IMR-90 (cell line): Measurements from ENCODE around the gene FAF1. TPM values are rescaled to one million over a fixed set of nuclear protein-coding genes. Genes with fewer than 3 reads are reported as not detected.

ENCODE experiments used
- ATAC-seq: fragments of 200-7000 bp; cut with Tn5 transposase; 2 replicates; pipeline ENCODE4 v1.9.1; 2020; ENCODE audit warnings: low read depth, mild to moderate bottlenecking, moderate library complexity
- BruUV-seq: library from RNA; stranded (reverse); fragments of 400-500 nt; replicated peaks from 2 replicates; lab custom pipeline; 2021; lab: Mats Ljungman, UMichigan
- CTCF ChIA-PET: fragments of 300-600 bp; formaldehyde crosslinking; extraction: SDS; loops from one replicate; lab custom pipeline; 2021; ENCODE audit warnings: antibody characterized with exemption; lab: Yijun Ruan, JAX
- POLR2A ChIA-PET: fragments of 300-600 bp; sonication (Branson Sonifier 250); formaldehyde crosslinking; loops from one replicate; lab custom pipeline; 2022; ENCODE audit warnings: antibody characterized with exemption; ENCODE audit not compliant: unreplicated experiment; lab: Charles Lee
- DNase-seq: peaks from one replicate; pipeline ENCODE4 v3.0.0; 2013
- H2AFZ ChIP-seq: replicated peaks from 2 replicates; pipeline ENCODE3; 2013; ENCODE audit warnings: low read length, mild to moderate bottlenecking; ENCODE audit not compliant: poor library complexity
- H2AK5ac ChIP-seq: 2 replicates; pipeline ENCODE4 v1.6.1; 2013; ENCODE audit warnings: low read depth, low read length, inconsistent platforms
- H2AK9ac ChIP-seq: replicated peaks from 2 replicates; pipeline ENCODE3; 2013; ENCODE audit warnings: mild to moderate bottlenecking, low read depth, low read length, moderate library complexity; ENCODE audit not compliant: poor library complexity
- H2BK120ac ChIP-seq: 2 replicates; pipeline ENCODE4 v1.6.1; 2013; ENCODE audit warnings: low read depth, low read length, inconsistent platforms
- H2BK15ac ChIP-seq: 3 replicates; pipeline ENCODE4 v1.6.1; 2013; ENCODE audit warnings: low read depth, low read length, inconsistent platforms
- H2BK20ac ChIP-seq: 2 replicates; pipeline ENCODE4 v1.6.1; 2013; ENCODE audit warnings: low read depth, mild to moderate bottlenecking, inconsistent platforms, low read length, moderate library complexity
- H2BK5ac ChIP-seq: 2 replicates; pipeline ENCODE4 v1.6.1; 2013; ENCODE audit warnings: mild to moderate bottlenecking, low read depth, low read length, inconsistent platforms; ENCODE audit not compliant: poor library complexity, severe bottlenecking
- H3K14ac ChIP-seq: replicated peaks from 2 replicates; pipeline ENCODE4 v1.6.1; 2013; ENCODE audit warnings: low read depth, low read length, inconsistent platforms
- H3K18ac ChIP-seq: 2 replicates; pipeline ENCODE4 v1.6.1; 2013; ENCODE audit warnings: low read depth, low read length, control low read depth
- H3K23ac ChIP-seq: 2 replicates; pipeline ENCODE4 v1.6.1; 2013; ENCODE audit warnings: low read depth, low read length, inconsistent platforms
- H3K27ac ChIP-seq: 2 replicates; pipeline ENCODE4 v1.5.1; 2013; ENCODE audit warnings: mild to moderate bottlenecking, control low read depth, low read length; ENCODE audit not compliant: insufficient read depth
- H3K27me3 ChIP-seq: 2 replicates; pipeline ENCODE4 v1.6.1; 2013; ENCODE audit warnings: low read length; ENCODE audit not compliant: control insufficient read depth, insufficient read depth
- H3K36me3 ChIP-seq: 2 replicates; pipeline ENCODE4 v1.6.1; 2013; ENCODE audit warnings: low read length, mixed read lengths; ENCODE audit not compliant: control insufficient read depth, insufficient read depth
- H3K4ac ChIP-seq: 2 replicates; pipeline ENCODE4 v1.6.1; 2013; ENCODE audit warnings: low read depth, low read length, inconsistent platforms
- H3K4me1 ChIP-seq: 2 replicates; pipeline ENCODE4 v1.6.1; 2013; ENCODE audit warnings: low read length, mixed read lengths; ENCODE audit not compliant: control insufficient read depth, insufficient read depth
- H3K4me2 ChIP-seq: 2 replicates; pipeline ENCODE4 v1.6.1; 2013; ENCODE audit warnings: low read depth, mild to moderate bottlenecking, control low read depth, low read length, moderate library complexity
- H3K4me3 ChIP-seq: 2 replicates; pipeline ENCODE4 v1.5.1; 2013; ENCODE audit warnings: low read depth, mild to moderate bottlenecking, control low read depth, low read length, moderate library complexity; ENCODE audit not compliant: insufficient read depth
- H3K56ac ChIP-seq: 2 replicates; pipeline ENCODE4 v1.6.1; 2013; ENCODE audit warnings: low read length, inconsistent platforms; ENCODE audit not compliant: insufficient read depth; ENCODE audit errors: extremely low read depth
- H3K79me1 ChIP-seq, 2 experiments: 2 replicates each; pipeline ENCODE4 v1.6.1; 2013; ENCODE audit warnings: low read length in 2 of 2, inconsistent platforms in 1 of 2, low read depth in 1 of 2
- H3K9ac ChIP-seq: 2 replicates; pipeline ENCODE4 v1.6.1; 2013; ENCODE audit warnings: low read depth, low read length, control low read depth
- H3K9me1 ChIP-seq: 2 replicates; pipeline ENCODE4 v1.6.1; 2013; ENCODE audit warnings: low read length, inconsistent platforms; ENCODE audit not compliant: insufficient read depth
- H3K9me3 ChIP-seq: 2 replicates; pipeline ENCODE4 v1.6.1; 2013; ENCODE audit warnings: low read length; ENCODE audit not compliant: control insufficient read depth, insufficient read depth
- H4K20me1 ChIP-seq: 2 replicates; pipeline ENCODE4 v1.6.1; 2013; ENCODE audit warnings: low read length, inconsistent platforms; ENCODE audit not compliant: insufficient read depth
- H4K5ac ChIP-seq: 2 replicates; pipeline ENCODE4 v1.6.1; 2013; ENCODE audit warnings: mild to moderate bottlenecking, low read depth, low read length, control low read depth
- H4K8ac ChIP-seq, 2 experiments: 2 replicates each; pipeline ENCODE4 v1.6.1; 2013; ENCODE audit warnings: low read depth in 2 of 2, low read length in 2 of 2, control low read depth in 1 of 2, inconsistent platforms in 1 of 2
- H4K91ac ChIP-seq: 2 replicates; pipeline ENCODE4 v1.6.1; 2013; ENCODE audit warnings: low read depth, low read length, inconsistent platforms; ENCODE audit not compliant: insufficient read depth
- CEBPB ChIP-seq: IDR thresholded peaks from 2 replicates; pipeline ENCODE4 v1.6.1; 2012; ENCODE audit warnings: low read depth, low read length, improper control_type of control experiment
- CHD1 ChIP-seq: IDR thresholded peaks from 2 replicates; pipeline ENCODE4 v1.6.1; 2012; ENCODE audit warnings: low read depth, low read length, improper control_type of control experiment
- CTCF ChIP-seq: conservative IDR thresholded peaks from 2 replicates; pipeline ENCODE4 v1.5.1; 2012; ENCODE audit warnings: mild to moderate bottlenecking, low read depth, low read length, improper control_type of control experiment
- ELK1 ChIP-seq: fragments of 150-350 bp; IDR thresholded peaks from 2 replicates; pipeline ENCODE4 v1.6.1; 2016; ENCODE audit warnings: low read depth, mild to moderate bottlenecking, low read length, moderate library complexity, borderline replicate concordance
- FOS ChIP-seq: fragments of 150-350 bp; IDR thresholded peaks from 2 replicates; pipeline ENCODE4 v1.6.1; 2016; ENCODE audit warnings: low read depth, low read length
- MAFK ChIP-seq: IDR thresholded peaks from 2 replicates; pipeline ENCODE4 v1.6.1; 2012; ENCODE audit warnings: low read depth, low read length, improper control_type of control experiment
- MXI1 ChIP-seq: IDR thresholded peaks from 2 replicates; pipeline ENCODE4 v1.6.1; 2012; ENCODE audit warnings: low read depth, mild to moderate bottlenecking, low read length, moderate library complexity, borderline replicate concordance
- RAD21 ChIP-seq: IDR thresholded peaks from 2 replicates; pipeline ENCODE4 v1.6.1; 2012; ENCODE audit warnings: low read length, improper control_type of control experiment
- SMC3 ChIP-seq: fragments of 150-350 bp; IDR thresholded peaks from 2 replicates; pipeline ENCODE4 v1.6.1; 2016; ENCODE audit warnings: low read depth, mild to moderate bottlenecking, antibody characterized with exemption, low read length, moderate library complexity
- WGBS, 2 experiments: methylation state at CpG; one replicate each; pipeline versions ENCODE4 v1.1.5 to v1.1.7; 2013; ENCODE audit warnings: missing lambda C conversion rate in 2 of 2; ENCODE audit not compliant: insufficient read length in 1 of 2; ENCODE audit errors: extremely low coverage in 2 of 2; 5-methylcytosine and 5-hydroxymethylcytosine counted together
- dilution Hi-C: fragments of 300-500 bp; cut with HindIII; formaldehyde crosslinking; loops from one replicate; pipeline ENCODE4 v1.14.3; 2018; ENCODE audit warnings: low sequenced_read_pairs; ENCODE audit not compliant: unreplicated experiment
- in situ Hi-C: fragments of 300-500 bp; cut with MboI; formaldehyde crosslinking; loops from 3 replicates; pipeline ENCODE4 v1.14.3; 2019; ENCODE audit warnings: low sequenced_read_pairs, inconsistent platforms, mixed read lengths
- intact Hi-C: fragments of 100-400 bp; cut with micrococcal nuclease; formaldehyde crosslinking; loops from 2 replicates; pipeline ENCODE4 v1.10.0; 2022
- polyA plus RNA-seq, 3 experiments: library from polyadenylated mRNA; depleted of rRNA; stranded (reverse); fragments of >200 nt; gene quantifications; 2 replicates each; pipeline ENCODE4 v1.2.3, GENCODE V29; 2012; ENCODE audit warnings: low replicate concordance in 1 of 3
- total RNA-seq: library from RNA; depleted of rRNA; stranded (reverse); fragments of >200 nt; gene quantifications from 2 replicates; pipeline ENCODE4 v1.2.3, GENCODE V29; 2012

The FAF1 gene
- total and polyA plus RNA-seq, 2 of the 4 experiments (the other 2 are of a cell fraction), result 18.8 to 72.9 TPM

- no peaks in the 10 kb centered on the region for H3K36me3 ChIP-seq
- H3K4me3 ChIP-seq, result 0 out of 2 replicates have a peak overlapping the region, but pooled peaks have one; percentile 18
- H3K18ac ChIP-seq, result no peak overlapping the region
- H4K91ac ChIP-seq, result no peak overlapping the region
- no peak overlapping the region for H2BK5ac ChIP-seq
- H3K79me1 ChIP-seq, result no peaks in the 10 kb centered on the region
- intact Hi-C loops (no loop called here), in situ Hi-C loops (no loop called here), dilution Hi-C loops (no loop called here)
- DNase-seq, result no peak
- H3K4me2 ChIP-seq, result peak overlapping the region; percentile 80
- H2AK5ac ChIP-seq, result no peak overlapping the region
- no peak overlapping the region for H2BK20ac ChIP-seq
- TF ChIP-seq FOS (no peak), RAD21 (no peak), ELK1 (no peak), MXI1 (no peak), SMC3 (no peak), CEBPB (no peak), MAFK (no peak), CHD1 (no peak), CTCF (no peak)
- H2AFZ ChIP-seq, result peak overlapping the region; percentile 18
- POLR2A ChIA-PET, result interaction anchor here (0.6 kb wide), 1 partner anchor 57 kb away, joined by 3 read pairs; no protein-coding TSS in a partner anchor
- H3K23ac ChIP-seq, result peak overlapping the region; percentile 10; the same call in 1 of the 2 replicates
- H3K56ac ChIP-seq, result no peak overlapping the region
- CTCF ChIA-PET, result interaction anchor here (0.7 kb wide), 2 partner anchors 9 to 317 kb away, joined by 3 to 4 read pairs; no protein-coding TSS in a partner anchor
- no peak overlapping the region for H4K8ac ChIP-seq
- H3K9me1 ChIP-seq, result peaks cover 12% of the 10 kb centered on the region
- 0 out of 2 replicates have a peak, but pooled peaks cover 20% of the 10 kb centered on the region for H4K20me1 ChIP-seq
- no peak overlapping the region for H2BK120ac ChIP-seq
- no peak overlapping the region for H4K5ac ChIP-seq
- peaks cover 93% of the 10 kb centered on the region for H3K27me3 ChIP-seq
- WGBS, 2 experiments, result 2% methylated on average over 7 of the region's 35 CpGs; no CpG with 5 or more reads in 1 of the 2 experiments
- H3K9me3 ChIP-seq, result peaks cover 10% of the 10 kb centered on the region
- H2BK15ac ChIP-seq, result no peak overlapping the region
- no peak overlapping the region for H2AK9ac ChIP-seq
- H3K4ac ChIP-seq, result no peak overlapping the region
- H3K14ac ChIP-seq, result no peak overlapping the region
- no TSS peak for BruUV-seq
- no peak overlapping the region for H3K9ac ChIP-seq
- ATAC-seq, result no peak
- H3K27ac ChIP-seq, result no peak overlapping the region
- H3K4me1 ChIP-seq, result no peaks in the 10 kb centered on the region; the same call in 1 of the 2 replicates
Observed at GRCh38 chr1:50424045-50424883, 535.8 kb downstream of the FAF1 start.
